GM19193 (cell line): ENCODE data around the gene TMEM236.

Experiments
- POLR2A ChIP-seq: IDR thresholded peaks from 4 replicates; pipeline ENCODE4 v1.6.1; 2011; ENCODE audit not compliant: insufficient read depth, insufficient read length; ENCODE audit errors: extremely low read depth

TMEM236 gene

GRCh38 chr10:17831896-17832295 is 79.9 kb downstream of the TMEM236 start:
- no peak for TF ChIP-seq POLR2A

GRCh38 chr10:17833656-17834055 is 81.7 kb downstream of the TMEM236 start:
- TF ChIP-seq POLR2A = no peak

GRCh38 chr10:17835688-17836087 is 83.7 kb downstream of the TMEM236 start:
- no peak for TF ChIP-seq POLR2A

- no peak for TF ChIP-seq POLR2A
Observed at GRCh38 chr10:17836942-17837341, 84.9 kb downstream of the TMEM236 start.

- no peak for TF ChIP-seq POLR2A
Observed at GRCh38 chr10:17838080-17838648, 86.2 kb downstream of the TMEM236 start.

GRCh38 chr10:17841050-17841449 is 89.0 kb downstream of the TMEM236 start:
- no peak for TF ChIP-seq POLR2A

GRCh38 chr10:17842641-17843040 is 90.6 kb downstream of the TMEM236 start:
- no peak for TF ChIP-seq POLR2A

- no peak for TF ChIP-seq POLR2A
Observed at GRCh38 chr10:17847585-17848296, 95.7 kb downstream of the TMEM236 start.

GRCh38 chr10:17848646-17849045 is 96.6 kb downstream of the TMEM236 start:
- TF ChIP-seq POLR2A = no peak
